Measurements from ENCODE around the gene SCN1B.

The SCN1B gene

DNA sequence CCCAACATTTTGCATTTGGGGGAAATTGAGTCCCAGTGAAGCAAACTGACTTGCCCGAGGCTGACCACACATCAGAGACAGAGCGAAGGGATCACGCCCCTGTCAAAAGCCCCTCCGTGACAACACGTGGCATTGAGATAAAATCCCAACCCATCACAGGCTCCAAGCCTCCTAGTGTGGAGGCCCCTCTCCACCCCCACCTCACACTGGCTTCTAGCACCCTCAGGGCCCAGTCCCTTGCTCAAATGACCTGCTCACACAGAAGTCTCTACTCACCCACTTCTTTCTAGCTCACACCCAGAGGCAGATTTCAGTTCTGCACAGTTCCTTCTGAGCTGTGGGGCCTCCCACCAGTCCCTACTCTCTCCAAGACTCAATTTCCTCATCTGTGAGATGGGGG is 21.5 kb downstream of the SCN1B start:
- no peak for DNase-seq (ENCODE audit: low read depth)
- H3K4me3 ChIP-seq (ENCODE audit: control insufficient read depth, low read depth, low read length), result no peak overlapping the region
- TF ChIP-seq, protein P1, sequence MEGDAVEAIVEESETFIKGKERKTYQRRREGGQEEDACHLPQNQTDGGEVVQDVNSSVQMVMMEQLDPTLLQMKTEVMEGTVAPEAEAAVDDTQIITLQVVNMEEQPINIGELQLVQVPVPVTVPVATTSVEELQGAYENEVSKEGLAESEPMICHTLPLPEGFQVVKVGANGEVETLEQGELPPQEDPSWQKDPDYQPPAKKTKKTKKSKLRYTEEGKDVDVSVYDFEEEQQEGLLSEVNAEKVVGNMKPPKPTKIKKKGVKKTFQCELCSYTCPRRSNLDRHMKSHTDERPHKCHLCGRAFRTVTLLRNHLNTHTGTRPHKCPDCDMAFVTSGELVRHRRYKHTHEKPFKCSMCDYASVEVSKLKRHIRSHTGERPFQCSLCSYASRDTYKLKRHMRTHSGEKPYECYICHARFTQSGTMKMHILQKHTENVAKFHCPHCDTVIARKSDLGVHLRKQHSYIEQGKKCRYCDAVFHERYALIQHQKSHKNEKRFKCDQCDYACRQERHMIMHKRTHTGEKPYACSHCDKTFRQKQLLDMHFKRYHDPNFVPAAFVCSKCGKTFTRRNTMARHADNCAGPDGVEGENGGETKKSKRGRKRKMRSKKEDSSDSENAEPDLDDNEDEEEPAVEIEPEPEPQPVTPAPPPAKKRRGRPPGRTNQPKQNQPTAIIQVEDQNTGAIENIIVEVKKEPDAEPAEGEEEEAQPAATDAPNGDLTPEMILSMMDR (conservative IDR thresholded peaks at IDR 0.05; ENCODE audit: control insufficient read depth, insufficient read depth, low read depth, low read length), result no peak

DNA sequence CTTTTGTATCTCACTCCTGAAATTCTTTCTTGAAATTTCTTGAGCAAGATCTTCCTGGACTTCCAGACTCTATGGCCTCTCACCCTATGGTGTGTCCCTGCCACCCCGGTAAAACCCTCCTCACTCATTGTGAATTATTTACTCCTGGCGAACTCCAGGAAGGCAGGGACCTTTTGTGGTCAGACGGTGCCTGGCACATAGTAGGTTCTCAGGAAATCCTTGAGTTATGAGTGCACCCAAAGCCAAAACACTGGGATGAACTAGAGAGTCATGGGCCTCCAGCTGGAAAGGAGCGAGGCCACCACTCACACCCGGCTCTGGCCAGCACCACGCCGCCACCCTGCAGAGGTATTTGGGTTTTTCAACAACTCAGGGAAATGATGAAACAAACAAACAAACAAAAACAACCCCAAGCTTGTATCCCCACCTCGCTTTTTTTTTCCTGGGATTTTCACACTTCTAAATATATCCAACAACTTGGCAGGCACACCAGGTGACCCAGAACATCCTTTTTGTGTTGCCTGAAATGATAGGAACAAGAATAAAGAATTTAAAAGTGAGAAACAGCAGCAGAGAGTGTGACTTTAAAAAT is 22.4 kb downstream of the SCN1B start:
- H3K4me3 ChIP-seq (ENCODE audit: control insufficient read depth, low read depth, low read length), result no peak overlapping the region
- DNase-seq (ENCODE audit: low read depth), result no peak
- TF ChIP-seq, protein P1 (conservative IDR thresholded peaks at IDR 0.05; ENCODE audit: control insufficient read depth, insufficient read depth, low read depth, low read length), result no peak

- no peak for DNase-seq (ENCODE audit: low read depth)
- TF ChIP-seq, protein P1 (conservative IDR thresholded peaks at IDR 0.05; ENCODE audit: control insufficient read depth, insufficient read depth, low read depth, low read length), result no peak
- no peak overlapping the region for H3K4me3 ChIP-seq (ENCODE audit: control insufficient read depth, low read depth, low read length)
These were observed 23.5 kb downstream of the SCN1B start for GRCh38 chr19:35053667-35054293.

DNA sequence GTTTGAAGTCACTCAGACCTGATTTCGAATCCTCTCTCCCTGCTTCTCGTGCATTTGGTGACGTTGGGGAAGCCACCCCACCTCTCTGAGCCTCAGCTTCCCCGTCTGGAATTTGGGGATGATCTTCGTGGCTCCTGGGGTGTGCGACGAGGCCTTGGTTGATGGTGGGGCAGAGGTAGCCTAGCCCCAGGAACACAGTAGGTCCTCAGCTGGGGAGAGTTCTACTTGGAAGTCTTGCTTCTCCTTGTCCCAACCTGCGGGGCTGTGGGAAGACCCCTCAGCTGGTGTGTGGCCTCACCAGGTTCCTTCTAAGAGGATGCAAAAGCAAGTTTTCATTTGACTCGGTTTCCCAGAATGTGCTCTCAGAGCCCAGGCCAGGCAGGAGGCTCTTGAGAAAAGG is 24.4 kb downstream of the SCN1B start:
- TF ChIP-seq, protein P1 (conservative IDR thresholded peaks at IDR 0.05; ENCODE audit: control insufficient read depth, insufficient read depth, low read depth, low read length), result no peak

DNA sequence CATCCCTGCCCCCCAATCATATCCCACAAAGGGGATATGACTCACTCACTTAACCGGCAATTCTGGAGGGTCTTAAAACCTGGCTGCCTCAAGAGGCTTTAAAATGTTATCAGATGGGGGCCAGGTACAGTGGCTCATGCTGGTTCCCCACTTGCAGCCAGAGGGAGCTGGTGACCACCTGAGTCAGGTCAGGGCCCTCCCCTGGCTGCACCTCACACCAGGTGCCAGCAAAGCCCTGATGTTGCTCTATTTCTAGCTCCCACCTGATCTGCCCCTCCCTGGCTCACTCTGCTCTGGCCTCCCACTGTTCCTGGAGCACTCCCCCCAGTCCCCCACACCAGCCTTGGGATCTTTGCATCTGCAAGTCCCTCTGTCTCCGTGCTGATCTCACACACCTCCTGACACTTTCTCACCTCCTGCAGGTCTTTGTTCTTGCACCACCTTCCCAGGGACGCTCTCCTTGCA is 25.5 kb downstream of the SCN1B start:
- TF ChIP-seq, protein P1 (conservative IDR thresholded peaks at IDR 0.05; ENCODE audit: control insufficient read depth, insufficient read depth, low read depth, low read length), result no peak
- no peak overlapping the region for H3K4me3 ChIP-seq (ENCODE audit: control insufficient read depth, low read depth, low read length)
- DNase-seq (ENCODE audit: low read depth), result no peak

More for the DNA sequence above, 24.4 kb downstream of the SCN1B start:
- DNase-seq (ENCODE audit: low read depth), result no peak
- no peak overlapping the region for H3K4me3 ChIP-seq (ENCODE audit: control insufficient read depth, low read depth, low read length)

DNA sequence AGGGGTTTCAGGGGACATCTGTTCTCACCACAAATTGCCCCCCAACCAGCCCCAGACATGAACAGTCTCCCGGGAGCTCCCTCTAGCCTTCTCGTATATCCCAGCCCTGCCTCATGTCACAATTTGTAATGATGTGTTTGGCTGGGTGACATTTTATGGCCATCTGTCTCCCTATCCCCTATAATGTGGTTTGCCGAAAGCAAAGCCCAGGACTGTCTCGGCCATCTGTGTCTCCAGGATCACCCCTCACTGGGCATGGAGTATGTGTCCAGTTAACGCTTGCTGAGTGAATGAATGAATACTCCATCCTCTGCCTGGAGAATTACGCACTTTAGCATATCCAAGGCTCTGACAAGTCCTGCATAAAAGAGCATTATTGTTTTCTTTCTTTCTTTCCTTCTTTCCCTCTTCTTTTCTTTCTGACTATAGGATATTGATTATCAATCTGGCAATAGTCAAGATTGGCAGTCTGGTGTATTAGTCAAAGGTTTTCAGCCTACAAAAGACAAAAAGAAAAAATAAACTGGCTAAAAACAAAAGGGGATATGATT is 26.3 kb downstream of the SCN1B start:
- H3K4me3 ChIP-seq (ENCODE audit: control insufficient read depth, low read depth, low read length), result no peak overlapping the region
- TF ChIP-seq, protein P1 (conservative IDR thresholded peaks at IDR 0.05; ENCODE audit: control insufficient read depth, insufficient read depth, low read depth, low read length), result no peak
- no peak for DNase-seq (ENCODE audit: low read depth)
